Posterior cingulate gyrus (tissue), 11 donors: ENCODE results near the gene ZNF484.
"Not testable (repeated sequence)": the region's sequence is repeated elsewhere in the genome, so short reads cannot be mapped to it uniquely, and the experiment has no call there.

Experiments
- DNase-seq, 10 donors: peaks; one replicate each; pipeline versions ENCODE4 v3.0.0 to v3.0.0-alpha.2; 2020 to 2021; ENCODE audit warnings: mixed read lengths in 3 of 10
- intact Hi-C: fragments of 100-400 bp; cut with DNase I; formaldehyde crosslinking; loops from one replicate; pipeline ENCODE4 v1.15.1; 2023

ZNF484 gene

DNA sequence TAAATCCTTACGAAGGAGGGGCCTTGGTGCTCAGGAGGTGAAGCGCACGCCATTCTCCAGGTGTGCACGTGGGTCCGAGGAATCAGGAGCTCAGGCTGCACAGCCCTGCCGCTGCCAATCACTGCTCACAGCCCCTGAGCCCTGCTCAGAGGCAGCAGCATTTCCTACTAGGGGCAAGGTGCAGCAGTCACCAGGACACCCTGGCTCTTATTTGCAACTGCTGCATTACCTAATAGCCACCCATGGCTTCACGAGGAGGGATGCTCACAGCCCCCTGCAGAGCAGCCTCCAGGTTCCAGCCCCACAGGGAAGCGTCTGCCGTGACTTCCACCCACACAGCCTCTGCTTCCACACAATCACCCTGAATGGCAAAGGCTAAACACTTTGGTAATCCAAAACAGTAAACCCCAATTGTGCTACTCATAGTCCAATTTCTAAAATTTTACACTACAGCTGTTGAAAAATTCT is 81.5 kb downstream of the ZNF484 start:
- DNase-seq, intact Hi-C loops: not testable (repeated sequence)

DNA sequence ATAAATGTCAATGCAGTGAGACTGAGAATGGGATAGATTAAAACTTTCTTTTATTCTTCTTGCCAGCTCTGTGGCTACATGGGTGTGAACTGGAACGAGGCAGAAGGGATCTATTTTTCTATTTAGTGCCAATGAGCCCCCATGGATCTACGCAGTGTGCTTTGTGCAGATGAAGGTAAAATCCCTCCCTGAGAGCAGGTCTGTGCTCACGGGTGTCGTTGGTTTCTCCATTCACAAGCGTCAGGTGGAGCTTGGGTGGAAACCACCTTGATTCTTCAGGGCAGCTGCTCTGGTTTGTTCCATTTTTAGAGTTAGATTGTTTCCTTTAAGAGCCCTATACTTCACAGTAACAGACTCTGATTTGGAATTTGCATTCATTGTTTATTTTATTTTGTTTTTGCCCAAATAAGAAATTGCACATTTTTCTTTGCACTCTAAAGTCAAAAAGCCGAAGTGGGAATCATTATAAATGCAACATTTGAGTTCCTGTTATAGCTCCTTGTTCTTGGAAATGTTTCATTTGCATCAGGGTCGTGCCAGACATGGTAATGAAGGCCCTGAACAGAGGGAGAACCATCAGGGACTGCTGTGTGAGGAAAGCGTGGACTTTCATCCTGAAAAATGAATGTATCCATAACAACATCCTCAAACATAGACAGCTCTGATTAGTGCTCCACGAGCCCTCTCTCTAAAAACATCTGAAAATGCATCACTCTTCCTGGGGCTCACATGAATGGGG is 82.1 kb downstream of the ZNF484 start:
- intact Hi-C loops = no loop called here
- no peak for DNase-seq
